K562 (cell line): Measurements from ENCODE around the gene MEIKIN. TPM values are rescaled to one million over a fixed set of nuclear protein-coding genes. Genes with fewer than 3 reads are reported as not detected.

Source experiments
- ATAC-seq: fragments of 200-7000 bp; cut with Tn5 transposase; 3 replicates; pipeline ENCODE4 v1.9.1; 2020; ENCODE audit warnings: moderate library complexity
- BruUV-seq: library from RNA; stranded (reverse); fragments of 400-500 nt; replicated peaks from 2 replicates; lab custom pipeline; 2021; lab: Mats Ljungman, UMichigan
- CTCF ChIA-PET: fragments of 300-600 bp; formaldehyde crosslinking; extraction: SDS; loops from one replicate; lab custom pipeline; 2021; ENCODE audit warnings: low intra/inter-chr PET ratio; lab: Yijun Ruan, JAX
- POLR2A ChIA-PET: fragments of 300-600, 350-650 bp; sonication (Branson Sonifier 250); formaldehyde crosslinking; extraction: SDS; loops from one replicate; lab custom pipeline; 2021; ENCODE audit warnings: antibody characterized with exemption, inconsistent platforms; lab: Yijun Ruan, JAX
- DNase-seq, 4 experiments: peaks; one replicate each; pipeline versions ENCODE4 v3.0.0 to v3.0.0-alpha.2; 2011 to 2018; ENCODE audit warnings: low spot score in 3 of 4, mixed read lengths in 3 of 4; ENCODE audit errors: extremely low read depth in 1 of 4
- FAIRE-seq: peaks from 2 replicates; lab custom pipeline; 2011; peaks lifted over from hg19 to GRCh38; lab: Jason Lieb, UNC
- H2AFZ ChIP-seq: 2 replicates; pipeline ENCODE4 v1.6.0; 2011; ENCODE audit warnings: low read depth, low read length, control low read depth, inconsistent platforms
- H3K27ac ChIP-seq: fragments of 200-600 bp; 3 replicates; pipeline ENCODE4 v1.8.0; 2011; ENCODE audit warnings: low read depth, mild to moderate bottlenecking, control low read depth, inconsistent platforms, low read length, moderate library complexity, mixed read lengths; ENCODE audit errors: extremely low read depth
- H3K27me3 ChIP-seq, 2 experiments: fragments of 300-600 bp in 1 of 2; 2 replicates in 1 of 2; 3 replicates in 1 of 2; pipeline versions ENCODE4 v1.6.0 to v1.8.0; 2011; ENCODE audit warnings: inconsistent platforms in 2 of 2, low read length in 2 of 2, mild to moderate bottlenecking in 1 of 2, mixed read lengths in 1 of 2, moderate library complexity in 1 of 2; ENCODE audit not compliant: control insufficient read depth in 2 of 2, insufficient read depth in 2 of 2
- H3K36me3 ChIP-seq: fragments of 300-600 bp; 3 replicates; pipeline ENCODE4 v1.8.0; 2011; ENCODE audit warnings: mild to moderate bottlenecking, low read length, inconsistent platforms; ENCODE audit not compliant: control insufficient read depth, insufficient read depth
- H3K4me1 ChIP-seq, 2 experiments: fragments of 200-600 bp in 1 of 2; replicated peaks in 1 of 2; 2 replicates in 1 of 2; 3 replicates in 1 of 2; pipeline versions ENCODE4 v1.5.1 to v1.8.0; 2011; ENCODE audit warnings: inconsistent platforms in 2 of 2, low read length in 2 of 2, mild to moderate bottlenecking in 1 of 2, mixed read lengths in 1 of 2, moderate library complexity in 1 of 2; ENCODE audit not compliant: control insufficient read depth in 2 of 2, insufficient read depth in 2 of 2
- H3K4me2 ChIP-seq: 2 replicates; pipeline ENCODE4 v1.6.1; 2011; ENCODE audit warnings: low read length, control low read depth, inconsistent platforms, mixed read lengths; ENCODE audit not compliant: insufficient read depth
- H3K4me3 ChIP-seq: fragments of 200-600 bp; sonication (generic), shearing (Covaris generic); 2 replicates; pipeline ENCODE4 v1.5.1; 2016; ENCODE audit warnings: control low read depth, inconsistent platforms
- H3K79me2 ChIP-seq: fragments of 200-600 bp; 3 replicates; pipeline ENCODE4 v1.8.0; 2011; ENCODE audit warnings: low read length, inconsistent platforms; ENCODE audit not compliant: control insufficient read depth, insufficient read depth
- H3K9ac ChIP-seq, 2 experiments: 2 replicates each; pipeline versions ENCODE4 v1.6.0 to v1.6.1; 2011; ENCODE audit warnings: low read depth in 2 of 2, low read length in 2 of 2, control low read depth in 1 of 2, inconsistent platforms in 1 of 2, mild to moderate bottlenecking in 1 of 2, mixed read lengths in 1 of 2; ENCODE audit not compliant: insufficient read depth in 1 of 2
- H3K9me1 ChIP-seq: one replicate; pipeline ENCODE4 v1.6.0; 2011; ENCODE audit warnings: inconsistent platforms, mild to moderate bottlenecking, low read length, moderate library complexity; ENCODE audit not compliant: control insufficient read depth, insufficient read depth
- H3K9me3 ChIP-seq: replicated peaks from 2 replicates; pipeline ENCODE4 v1.5.1; 2011; ENCODE audit warnings: low read depth, low read length, inconsistent platforms; ENCODE audit not compliant: control insufficient read depth, insufficient read depth
- H4K20me1 ChIP-seq: replicated peaks from 2 replicates; pipeline ENCODE4 v1.6.1; 2011; ENCODE audit warnings: low read length, inconsistent platforms, mixed read lengths; ENCODE audit not compliant: control insufficient read depth, insufficient read depth
- ARNT ChIP-seq, 2 experiments: fragments of 450-650 bp; IDR thresholded peaks; 2 replicates each; pipeline ENCODE4 v1.6.1; 2016; ENCODE audit warnings: mild to moderate bottlenecking in 1 of 2
- CCAR2 ChIP-seq: fragments of 200-400 bp; formaldehyde crosslinking; IDR thresholded peaks from 2 replicates; pipeline ENCODE4 v1.6.1; 2017; ENCODE audit warnings: mild to moderate bottlenecking, low read depth, low read length
- CHD1 ChIP-seq: fragments of 200-600 bp; sonication (generic); IDR thresholded peaks from one replicate; pipeline ENCODE4 v1.6.1; 2012; ENCODE audit warnings: mild to moderate bottlenecking, moderate library complexity, low read length, inconsistent platforms
- DMBX1 ChIP-seq: fragments of 250-450 bp; sonication (Bioruptor Pico); IDR thresholded peaks from 2 replicates; pipeline ENCODE4 v1.8.0; 2022; ENCODE audit warnings: inconsistent platforms, mild to moderate bottlenecking, moderate library complexity, borderline replicate concordance
- ELK1 ChIP-seq: sonication (generic); formaldehyde crosslinking; IDR thresholded peaks from 2 replicates; pipeline ENCODE4 v1.8.1; 2022; ENCODE audit warnings: missing genetic modification reagents
- GATAD2A ChIP-seq: fragments of 450-650 bp; IDR thresholded peaks from 2 replicates; pipeline ENCODE4 v1.6.1; 2017
- KLF6 ChIP-seq: fragments of 250-450 bp; sonication (Bioruptor Pico); IDR thresholded peaks from 2 replicates; pipeline ENCODE4 v1.4.0; 2020; ENCODE audit warnings: mild to moderate bottlenecking, moderate library complexity, borderline replicate concordance
- MNT ChIP-seq, 2 experiments: fragments of 450-650 bp; conservative IDR thresholded peaks; 2 replicates each; pipeline ENCODE4 v1.6.1; 2017; ENCODE audit warnings: mild to moderate bottlenecking in 2 of 2, moderate library complexity in 2 of 2
- NFRKB ChIP-seq: fragments of 450-650 bp; IDR thresholded peaks from 2 replicates; pipeline ENCODE4 v1.6.1; 2016; ENCODE audit warnings: low read depth
- SNRNP70 ChIP-seq: fragments of 200-400 bp; formaldehyde crosslinking; optimal IDR thresholded peaks from 2 replicates; pipeline ENCODE3; 2017; ENCODE audit warnings: low read depth, low read length
- SP1 ChIP-seq: sonication (generic); formaldehyde crosslinking; IDR thresholded peaks from 2 replicates; pipeline ENCODE4 v1.8.1; 2022; ENCODE audit warnings: mild to moderate bottlenecking, missing genetic modification reagents
- ZNF277 ChIP-seq: fragments of 250-450 bp; sonication (Bioruptor Pico); IDR thresholded peaks from 2 replicates; pipeline ENCODE4 v1.8.0; 2022; ENCODE audit warnings: inconsistent platforms, mild to moderate bottlenecking, moderate library complexity, borderline replicate concordance
- WGBS: fragments of 100-300 bp; shearing (Covaris generic); methylation state at CpG from one replicate; pipeline ENCODE4 v1.1.6; 2016; ENCODE audit warnings: low coverage, mixed read lengths; ENCODE audit not compliant: insufficient coverage; ENCODE audit errors: missing lambda C conversion rate; 5-methylcytosine and 5-hydroxymethylcytosine counted together
- in situ Hi-C: fragments of 300-500 bp; cut with MboI; formaldehyde crosslinking; loops from 4 replicates; pipeline ENCODE4 v1.15.0; 2018; ENCODE audit warnings: inconsistent platforms, mixed read lengths
- intact Hi-C: fragments of 100-400 bp; cut with micrococcal nuclease; formaldehyde crosslinking; loops from 2 replicates; pipeline ENCODE4 v1.14.2; 2022
- polyA plus RNA-seq, 8 experiments: library from polyadenylated mRNA; depleted of rRNA in 4 of 8; stranded (reverse) in 5 of 8; unstranded in 3 of 8; fragments of >200 nt; fragmentation: Nextera tagmentation in 2 of 8; fragmentation: Illumina TruSeq in 1 of 8; extraction: Ambion mirVana in 2 of 8; extraction: Trizol in 1 of 8; gene quantifications; 2 replicates each; pipeline versions ENCODE4 v1.2.1 to v1.2.3, GENCODE V29; 2011 to 2014; ENCODE audit warnings: inconsistent platforms in 1 of 8, missing spikeins in 1 of 8
- total RNA-seq, 7 experiments: library from RNA; depleted of rRNA in 6 of 7; stranded (reverse); fragments of >200 nt in 6 of 7; fragmentation: Illumina TruSeq in 2 of 7; extraction: Trizol in 2 of 7; gene quantifications; 2 replicates each; pipeline versions ENCODE4 v1.2.1 to v1.2.3, GENCODE V29; 2011 to 2021; ENCODE audit warnings: low replicate concordance in 1 of 7
- TF ChIP-seq, protein P1 (sequence below): sonication (generic); formaldehyde crosslinking; IDR thresholded peaks from 2 replicates; pipeline ENCODE4 v1.8.0; 2022; ENCODE audit warnings: mild to moderate bottlenecking, missing genetic modification reagents

Gene MEIKIN
- total and polyA plus RNA-seq, 9 of the 15 experiments (the other 6 are each of a cell fraction or from before 2014, with no cell fraction given) = 0.18 TPM; not detected in 8

GRCh38 chr5:131994090-131994489 is 48.6 kb upstream of the MEIKIN start:
- intact Hi-C loops = no loop called here
- TF ChIP-seq KLF6 (CRISPR knock-in tag) = no peak
- no peak for TF ChIP-seq SNRNP70
- TF ChIP-seq ARNT (IDR thresholded peaks at IDR 0.05) = no peak
- no peak for TF ChIP-seq CCAR2
- no peak for TF ChIP-seq NFRKB
- no peak for TF ChIP-seq MNT (conservative IDR thresholded peaks at IDR 0.05)
- no peak for TF ChIP-seq SP1 (CRISPR knock-in tag)
- TF ChIP-seq ZNF277 (CRISPR knock-in tag) = no peak
- no peak for TF ChIP-seq GATAD2A
- TF ChIP-seq, protein P1, sequence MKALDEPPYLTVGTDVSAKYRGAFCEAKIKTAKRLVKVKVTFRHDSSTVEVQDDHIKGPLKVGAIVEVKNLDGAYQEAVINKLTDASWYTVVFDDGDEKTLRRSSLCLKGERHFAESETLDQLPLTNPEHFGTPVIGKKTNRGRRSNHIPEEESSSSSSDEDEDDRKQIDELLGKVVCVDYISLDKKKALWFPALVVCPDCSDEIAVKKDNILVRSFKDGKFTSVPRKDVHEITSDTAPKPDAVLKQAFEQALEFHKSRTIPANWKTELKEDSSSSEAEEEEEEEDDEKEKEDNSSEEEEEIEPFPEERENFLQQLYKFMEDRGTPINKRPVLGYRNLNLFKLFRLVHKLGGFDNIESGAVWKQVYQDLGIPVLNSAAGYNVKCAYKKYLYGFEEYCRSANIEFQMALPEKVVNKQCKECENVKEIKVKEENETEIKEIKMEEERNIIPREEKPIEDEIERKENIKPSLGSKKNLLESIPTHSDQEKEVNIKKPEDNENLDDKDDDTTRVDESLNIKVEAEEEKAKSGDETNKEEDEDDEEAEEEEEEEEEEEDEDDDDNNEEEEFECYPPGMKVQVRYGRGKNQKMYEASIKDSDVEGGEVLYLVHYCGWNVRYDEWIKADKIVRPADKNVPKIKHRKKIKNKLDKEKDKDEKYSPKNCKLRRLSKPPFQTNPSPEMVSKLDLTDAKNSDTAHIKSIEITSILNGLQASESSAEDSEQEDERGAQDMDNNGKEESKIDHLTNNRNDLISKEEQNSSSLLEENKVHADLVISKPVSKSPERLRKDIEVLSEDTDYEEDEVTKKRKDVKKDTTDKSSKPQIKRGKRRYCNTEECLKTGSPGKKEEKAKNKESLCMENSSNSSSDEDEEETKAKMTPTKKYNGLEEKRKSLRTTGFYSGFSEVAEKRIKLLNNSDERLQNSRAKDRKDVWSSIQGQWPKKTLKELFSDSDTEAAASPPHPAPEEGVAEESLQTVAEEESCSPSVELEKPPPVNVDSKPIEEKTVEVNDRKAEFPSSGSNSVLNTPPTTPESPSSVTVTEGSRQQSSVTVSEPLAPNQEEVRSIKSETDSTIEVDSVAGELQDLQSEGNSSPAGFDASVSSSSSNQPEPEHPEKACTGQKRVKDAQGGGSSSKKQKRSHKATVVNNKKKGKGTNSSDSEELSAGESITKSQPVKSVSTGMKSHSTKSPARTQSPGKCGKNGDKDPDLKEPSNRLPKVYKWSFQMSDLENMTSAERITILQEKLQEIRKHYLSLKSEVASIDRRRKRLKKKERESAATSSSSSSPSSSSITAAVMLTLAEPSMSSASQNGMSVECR (CRISPR knock-in tag) = no peak
- TF ChIP-seq ELK1 (CRISPR knock-in tag) = no peak
- no peak for TF ChIP-seq DMBX1 (CRISPR knock-in tag)
- no peak for TF ChIP-seq CHD1
- Histone ChIP-seq H3K4me1 (peaks cover 54 to 55% of the 10 kb centered on the region in 2 experiments), H3K9ac (peak overlapping the region in 1 of 2 experiments; percentile 66; a peak in 2 of 4 replicates), H3K4me3 (no peak overlapping the region), H2AFZ (peak overlapping the region; percentile 34; the same call in 1 of the 2 replicates), H3K9me1 (peaks cover 10% of the 10 kb centered on the region), H3K36me3 (no peaks in the 10 kb centered on the region), H3K27me3 (no peaks in the 10 kb centered on the region), H3K9me3 (no peaks in the 10 kb centered on the region), H3K4me2 (peak overlapping the region; percentile 65; the same call in 1 of the 2 replicates), H4K20me1 (peaks cover 5% of the 10 kb centered on the region; the same call in 1 of the 2 replicates), H3K79me2 (no peaks in the 10 kb centered on the region), H3K27ac (peak overlapping the region; percentile 25; the same call in 1 of the 3 replicates)
- FAIRE-seq (no peak), ATAC-seq (peak; percentile 2), DNase-seq (peak in 2 of 4 experiments; percentile 27 to 51)
- 34% methylated on average over 6 of the region's 7 CpGs for WGBS
- ChIA-PET POLR2A (interaction anchor here (0.6 to 1.1 kb wide), 3 partner anchors 250 to 730 kb away, joined by 3 to 4 read pairs (median 3); no protein-coding TSS in a partner anchor), CTCF (interaction anchor here (0.6 kb wide), 1 partner anchor 534 kb away, joined by 3 read pairs; no protein-coding TSS in a partner anchor)
- in situ Hi-C loops = no loop called here
- no TSS peak for BruUV-seq
